ENCODE measurements around the gene ZCCHC4.

- TF ChIP-seq CTCF (IDR thresholded peaks at IDR 0.05; ENCODE audit: low read length) (no peak), EZH2 (IDR thresholded peaks at IDR 0.05; ENCODE audit: borderline replicate concordance, low read length) (no peak)
Measured at GRCh38 chr4:25378437-25378743, 65.8 kb downstream of the ZCCHC4 start.
